Neuronal stem cell (in vitro differentiated cells): ENCODE measurements around the gene CCDC68.

ENCODE experiments used
- DNase-seq: peaks from one replicate; pipeline ENCODE4 v3.0.0-alpha.2; 2013; ENCODE audit warnings: low spot score
- H2AFZ ChIP-seq: one replicate; pipeline ENCODE4 v1.6.1; 2013; ENCODE audit warnings: mild to moderate bottlenecking, low read length, inconsistent platforms
- H2AK5ac ChIP-seq: 2 replicates; pipeline ENCODE4 v1.6.1; 2013; ENCODE audit warnings: low read depth, mild to moderate bottlenecking, inconsistent platforms, low read length, moderate library complexity, mixed read lengths
- H2BK120ac ChIP-seq: 2 replicates; pipeline ENCODE4 v1.6.1; 2013; ENCODE audit warnings: low read depth, mild to moderate bottlenecking, inconsistent platforms, low read length, moderate library complexity, mixed read lengths
- H2BK12ac ChIP-seq: one replicate; pipeline ENCODE4 v1.6.1; 2013; ENCODE audit warnings: low read length, inconsistent platforms
- H2BK15ac ChIP-seq: 2 replicates; pipeline ENCODE4 v1.6.1; 2013; ENCODE audit warnings: mild to moderate bottlenecking, low read length, inconsistent platforms, mixed read lengths
- H2BK5ac ChIP-seq: one replicate; pipeline ENCODE4 v1.6.1; 2013; ENCODE audit warnings: inconsistent platforms, mild to moderate bottlenecking, low read length, moderate library complexity
- H3K14ac ChIP-seq: one replicate; pipeline ENCODE4 v1.6.1; 2013; ENCODE audit warnings: low read length, inconsistent platforms
- H3K18ac ChIP-seq: 2 replicates; pipeline ENCODE4 v1.6.1; 2013; ENCODE audit warnings: low read length, inconsistent platforms
- H3K23ac ChIP-seq: 2 replicates; pipeline ENCODE4 v1.6.1; 2013; ENCODE audit warnings: low read depth, mild to moderate bottlenecking, mixed read lengths, low read length, inconsistent platforms; ENCODE audit not compliant: poor library complexity
- H3K27ac ChIP-seq: replicated peaks from 3 replicates; pipeline ENCODE4 v1.5.1; 2013; ENCODE audit warnings: low read length, inconsistent platforms
- H3K27me3 ChIP-seq, 3 experiments: 2 replicates each; pipeline ENCODE4 v1.6.1; 2013; ENCODE audit warnings: low read length in 3 of 3, mild to moderate bottlenecking in 2 of 3, inconsistent platforms in 1 of 3, low read depth in 1 of 3, mixed read lengths in 1 of 3, moderate library complexity in 1 of 3; ENCODE audit not compliant: control insufficient read depth in 3 of 3, insufficient read depth in 3 of 3
- H3K36me3 ChIP-seq, 2 donors: replicated peaks in 1 of 2; 2 replicates each; pipeline ENCODE4 v1.6.1; 2013; ENCODE audit warnings: low read length in 2 of 2; ENCODE audit not compliant: control insufficient read depth in 2 of 2, insufficient read depth in 2 of 2
- H3K4ac ChIP-seq: 2 replicates; pipeline ENCODE4 v1.6.1; 2013; ENCODE audit warnings: inconsistent platforms, mild to moderate bottlenecking, low read length, moderate library complexity
- H3K4me1 ChIP-seq, 2 donors: 1 replicate in 1 of 2; 2 replicates in 1 of 2; pipeline ENCODE4 v1.6.1; 2013; ENCODE audit warnings: low read length in 2 of 2, low read depth in 1 of 2; ENCODE audit not compliant: control insufficient read depth in 2 of 2, insufficient read depth in 1 of 2
- H3K4me2 ChIP-seq: one replicate; pipeline ENCODE4 v1.6.1; 2013; ENCODE audit warnings: mild to moderate bottlenecking, low read length, inconsistent platforms; ENCODE audit not compliant: insufficient read depth, poor library complexity, severe bottlenecking
- H3K4me3 ChIP-seq, 2 donors: 2 replicates each; pipeline ENCODE4 v1.5.1; 2013; ENCODE audit warnings: low read length in 2 of 2, mild to moderate bottlenecking in 2 of 2, inconsistent platforms in 1 of 2, moderate library complexity in 1 of 2
- H3K79me1 ChIP-seq: one replicate; pipeline ENCODE4 v1.6.1; 2013; ENCODE audit warnings: low read depth, mild to moderate bottlenecking, inconsistent platforms, low read length, moderate library complexity
- H3K9ac ChIP-seq: one replicate; pipeline ENCODE4 v1.6.1; 2013; ENCODE audit warnings: mild to moderate bottlenecking, low read depth, low read length, inconsistent platforms; ENCODE audit not compliant: poor library complexity
- H3K9me3 ChIP-seq, 2 donors: replicated peaks in 1 of 2; 2 replicates each; pipeline versions ENCODE3 to v1.6.1; 2013; ENCODE audit warnings: low read length in 2 of 2, mild to moderate bottlenecking in 2 of 2, inconsistent platforms in 1 of 2, low read depth in 1 of 2, mixed read lengths in 1 of 2, moderate library complexity in 1 of 2; ENCODE audit not compliant: control insufficient read depth in 2 of 2, insufficient read depth in 1 of 2
- H4K8ac ChIP-seq: one replicate; pipeline ENCODE4 v1.6.1; 2013; ENCODE audit warnings: low read depth, mild to moderate bottlenecking, inconsistent platforms, low read length, moderate library complexity
- H4K91ac ChIP-seq: one replicate; pipeline ENCODE4 v1.6.1; 2013; ENCODE audit warnings: low read length, low read depth, mild to moderate bottlenecking, inconsistent platforms; ENCODE audit not compliant: poor library complexity
- WGBS, 2 donors: extraction: QIAGEN DNeasy Blood & Tissue Kit; methylation state at CpG; one replicate each; pipeline ENCODE4 v1.1.7; 2013; ENCODE audit warnings: missing lambda C conversion rate in 2 of 2, mixed read lengths in 1 of 2; ENCODE audit not compliant: insufficient read length in 2 of 2, insufficient replicate concordance in 1 of 2; ENCODE audit errors: extremely low coverage in 2 of 2; 5-methylcytosine and 5-hydroxymethylcytosine counted together

The CCDC68 gene

GRCh38 chr18:54918060-54918459, 41.2 kb downstream of the CCDC68 start:
- no peak overlapping the region for H3K4me3 ChIP-seq
- no peak overlapping the region for H2BK120ac ChIP-seq
- H4K91ac ChIP-seq: no peak overlapping the region
- peaks cover 0 to 1% of the 10 kb centered on the region in 2 donors for H3K36me3 ChIP-seq
- WGBS, 2 donors: no CpG with 5 or more reads among the region's 4 CpGs
- no peak overlapping the region for H3K9ac ChIP-seq
- no peak overlapping the region for H2BK5ac ChIP-seq
- H2AK5ac ChIP-seq: no peak overlapping the region
- no peak overlapping the region for H3K18ac ChIP-seq
- H4K8ac ChIP-seq: no peak overlapping the region
- H2BK15ac ChIP-seq: no peak overlapping the region
- no peak overlapping the region for H3K14ac ChIP-seq
- H3K23ac ChIP-seq: no peak overlapping the region
- DNase-seq: no peak
- H3K79me1 ChIP-seq: no peaks in the 10 kb centered on the region
- H3K27me3 ChIP-seq: no peaks in the 10 kb centered on the region
- H3K9me3 ChIP-seq: peaks cover 0 to 2% of the 10 kb centered on the region in 2 donors
- H3K4me2 ChIP-seq: no peak overlapping the region
- H3K4ac ChIP-seq: no peak overlapping the region
- H3K4me1 ChIP-seq: peaks cover 0 to 1% of the 10 kb centered on the region in 2 donors
- H2BK12ac ChIP-seq: no peak overlapping the region
- no peak overlapping the region for H3K27ac ChIP-seq
- no peak overlapping the region for H2AFZ ChIP-seq

GRCh38 chr18:54916507-54916906, 42.8 kb downstream of the CCDC68 start:
- H2AFZ ChIP-seq: no peak overlapping the region
- DNase-seq: no peak
- no peaks in the 10 kb centered on the region for H3K79me1 ChIP-seq
- no peak overlapping the region for H3K14ac ChIP-seq
- H2AK5ac ChIP-seq: no peak overlapping the region
- H3K18ac ChIP-seq: no peak overlapping the region
- H4K8ac ChIP-seq: no peak overlapping the region
- H3K4me1 ChIP-seq: peaks cover 0 to 1% of the 10 kb centered on the region in 2 donors
- peaks cover 0 to 2% of the 10 kb centered on the region in 2 donors for H3K9me3 ChIP-seq
- no peak overlapping the region for H4K91ac ChIP-seq
- H3K4me2 ChIP-seq: no peak overlapping the region
- no peak overlapping the region for H3K9ac ChIP-seq
- no peaks in the 10 kb centered on the region for H3K27me3 ChIP-seq
- no peak overlapping the region for H2BK120ac ChIP-seq
- no peak overlapping the region for H3K23ac ChIP-seq
- no peak overlapping the region for H3K27ac ChIP-seq
- H2BK12ac ChIP-seq: no peak overlapping the region
- no peak overlapping the region for H2BK5ac ChIP-seq
- no peak overlapping the region for H3K4ac ChIP-seq
- H3K4me3 ChIP-seq: no peak overlapping the region
- peaks cover 0 to 1% of the 10 kb centered on the region in 2 donors for H3K36me3 ChIP-seq
- no peak overlapping the region for H2BK15ac ChIP-seq
- WGBS, 2 donors: no CpG with 5 or more reads among the region's 3 CpGs

GRCh38 chr18:54914816-54915215, 44.4 kb downstream of the CCDC68 start:
- Histone ChIP-seq H3K4me3 (no peak overlapping the region), H3K4ac (no peak overlapping the region), H3K14ac (no peak overlapping the region), H2AFZ (no peak overlapping the region), H3K27ac (no peak overlapping the region), H3K79me1 (no peaks in the 10 kb centered on the region), H2AK5ac (no peak overlapping the region), H3K4me1 (peaks cover 0 to 1% of the 10 kb centered on the region in 2 donors), H2BK15ac (no peak overlapping the region), H3K18ac (no peak overlapping the region), H2BK5ac (no peak overlapping the region), H4K8ac (no peak overlapping the region), H3K9me3 (peaks cover 0 to 3% of the 10 kb centered on the region in 2 donors), H2BK12ac (no peak overlapping the region), H2BK120ac (no peak overlapping the region), H3K23ac (no peak overlapping the region), H3K4me2 (no peak overlapping the region), H3K27me3 (no peaks in the 10 kb centered on the region), H3K9ac (no peak overlapping the region), H3K36me3 (peaks cover 0 to 1% of the 10 kb centered on the region in 2 donors), H4K91ac (no peak overlapping the region)
- WGBS, 2 donors: no CpG with 5 or more reads among the region's 4 CpGs
- no peak for DNase-seq

- no peak overlapping the region for H2BK5ac ChIP-seq
- no peaks in the 10 kb centered on the region for H3K79me1 ChIP-seq
- no peak overlapping the region for H3K14ac ChIP-seq
- H2BK15ac ChIP-seq: no peak overlapping the region
- no peak overlapping the region for H2AFZ ChIP-seq
- H3K4ac ChIP-seq: no peak overlapping the region
- H3K4me2 ChIP-seq: no peak overlapping the region
- H2AK5ac ChIP-seq: no peak overlapping the region
- no peaks in the 10 kb centered on the region for H3K4me1 ChIP-seq
- no CpG with 5 or more reads among the region's 2 CpGs for WGBS, 2 donors
- no peak for DNase-seq
- H3K27ac ChIP-seq: no peak overlapping the region
- no peak overlapping the region for H3K9ac ChIP-seq
- H3K9me3 ChIP-seq: peaks cover 0 to 3% of the 10 kb centered on the region in 2 donors
- no peak overlapping the region for H3K18ac ChIP-seq
- H3K36me3 ChIP-seq: no peaks in the 10 kb centered on the region
- no peaks in the 10 kb centered on the region for H3K27me3 ChIP-seq
- no peak overlapping the region for H3K4me3 ChIP-seq
- no peak overlapping the region for H2BK12ac ChIP-seq
- H3K23ac ChIP-seq: no peak overlapping the region
- H4K91ac ChIP-seq: no peak overlapping the region
- H4K8ac ChIP-seq: no peak overlapping the region
- no peak overlapping the region for H2BK120ac ChIP-seq
These were observed 47.7 kb downstream of the CCDC68 start for GRCh38 chr18:54911551-54911950.
